OCI-LY7 (cell line): ENCODE measurements around the gene KPTN. TPM values are rescaled to one million over a fixed set of nuclear protein-coding genes. Genes with fewer than 3 reads are reported as not detected.

Source experiments
- BruUV-seq: library from RNA; stranded (reverse); fragments of 400-500 nt; replicated peaks from 2 replicates; lab custom pipeline; 2021; lab: Mats Ljungman, UMichigan
- CTCF ChIA-PET: fragments of 300-600 bp; sonication (Branson Sonifier 250); formaldehyde crosslinking; loops from one replicate; lab custom pipeline; 2022; ENCODE audit warnings: antibody characterized with exemption; ENCODE audit not compliant: unreplicated experiment; lab: Charles Lee
- POLR2A ChIA-PET: fragments of 300-600 bp; sonication (Branson Sonifier 250); formaldehyde crosslinking; loops from one replicate; lab custom pipeline; 2022; ENCODE audit warnings: antibody characterized with exemption; lab: Charles Lee
- DNase-seq: peaks from one replicate; pipeline ENCODE4 v3.0.0-alpha.2; 2015; ENCODE audit warnings: low spot score
- H2AFZ ChIP-seq: fragments of 200-600 bp; sonication (generic), shearing (Covaris generic); 2 replicates; pipeline ENCODE4 v1.6.1; 2014; ENCODE audit warnings: mild to moderate bottlenecking, antibody characterized with exemption, low read length, moderate library complexity
- H3K27ac ChIP-seq: fragments of 200-600 bp; sonication (generic); 2 replicates; pipeline ENCODE4 v1.5.1; 2014; ENCODE audit warnings: mixed run types, low read depth, mild to moderate bottlenecking, moderate library complexity, low read length, inconsistent platforms; ENCODE audit not compliant: poor library complexity, severe bottlenecking
- H3K36me3 ChIP-seq: fragments of 200-600 bp; sonication (generic); 2 replicates; pipeline ENCODE4 v1.6.1; 2014; ENCODE audit warnings: mild to moderate bottlenecking, antibody characterized with exemption, low read length, moderate library complexity, mixed read lengths; ENCODE audit not compliant: insufficient read depth
- H3K4me1 ChIP-seq: fragments of 200-600 bp; sonication (generic); 2 replicates; pipeline ENCODE4 v1.5.1; 2014; ENCODE audit warnings: mild to moderate bottlenecking, low read length; ENCODE audit not compliant: insufficient read depth, poor library complexity, severe bottlenecking
- H3K4me2 ChIP-seq: fragments of 200-600 bp; sonication (generic); 2 replicates; pipeline ENCODE4 v1.6.1; 2014; ENCODE audit warnings: mild to moderate bottlenecking, low read length
- H3K4me3 ChIP-seq: fragments of 200-600 bp; sonication (generic); 2 replicates; pipeline ENCODE4 v1.5.1; 2014; ENCODE audit warnings: mild to moderate bottlenecking, low read depth, low read length; ENCODE audit not compliant: poor library complexity, severe bottlenecking
- H3K79me2 ChIP-seq: fragments of 200-600 bp; sonication (generic); 2 replicates; pipeline ENCODE4 v1.6.1; 2016; ENCODE audit warnings: low read depth, mild to moderate bottlenecking, low read length, moderate library complexity, mixed read lengths; ENCODE audit not compliant: insufficient read depth
- H3K9me2 ChIP-seq: fragments of 200-600 bp; sonication (generic); 2 replicates; pipeline ENCODE4 v1.6.1; 2016; ENCODE audit warnings: mild to moderate bottlenecking, low read length, mixed read lengths; ENCODE audit not compliant: insufficient read depth
- H3K9me3 ChIP-seq: fragments of 200-600 bp; sonication (generic); 2 replicates; pipeline ENCODE4 v1.6.1; 2014; ENCODE audit warnings: mild to moderate bottlenecking, mixed run types, low read length, mixed read lengths
- H4K20me1 ChIP-seq: fragments of 200-600 bp; sonication (generic); 2 replicates; pipeline ENCODE4 v1.6.1; 2014; ENCODE audit warnings: mild to moderate bottlenecking, antibody characterized with exemption, low read length, moderate library complexity, mixed read lengths; ENCODE audit not compliant: insufficient read depth
- CTCF ChIP-seq: fragments of 200-600 bp; sonication (generic); conservative IDR thresholded peaks from 2 replicates; pipeline ENCODE4 v1.5.1; 2014; ENCODE audit warnings: mild to moderate bottlenecking, antibody characterized with exemption, low read length, moderate library complexity, mixed read lengths
- EZH2phosphoT487 ChIP-seq: fragments of 200-600 bp; sonication (generic); IDR thresholded peaks from 2 replicates; pipeline ENCODE4 v1.6.1; 2018; ENCODE audit warnings: low read depth, borderline replicate concordance, mild to moderate bottlenecking, mixed run types, antibody characterized with exemption, low read length, moderate library complexity, mixed read lengths
- intact Hi-C: fragments of 100-400 bp; cut with micrococcal nuclease; formaldehyde crosslinking; loops from one replicate; pipeline ENCODE4 v1.10.0; 2022; ENCODE audit not compliant: unreplicated experiment
- total RNA-seq, 2 experiments: library from RNA; depleted of rRNA in 1 of 2; stranded (reverse); fragments of >200 nt in 1 of 2; shearing (Covaris generic) in 1 of 2; gene quantifications; 2 replicates each; pipeline ENCODE4 v1.2.3, GENCODE V29; 2014 to 2022

Gene KPTN
- total RNA-seq, 2 experiments from 2014 or later, result 13.6 to 14.0 TPM

GRCh38 chr19:47494211-47494547, 10.2 kb upstream of the KPTN start:
- Histone ChIP-seq H3K27ac (no peak overlapping the region), H3K36me3 (peaks cover 33% of the 10 kb centered on the region; the same call in 1 of the 2 replicates), H3K9me2 (no peaks in the 10 kb centered on the region), H3K79me2 (no peaks in the 10 kb centered on the region), H3K9me3 (no peaks in the 10 kb centered on the region), H3K4me3 (no peak overlapping the region), H3K4me2 (no peak overlapping the region), H4K20me1 (no peaks in the 10 kb centered on the region; the same call in 1 of the 2 replicates), H2AFZ (no peak overlapping the region), H3K4me1 (peaks cover 9% of the 10 kb centered on the region)
- ChIA-PET CTCF (no interaction called here), POLR2A (no interaction called here)
- BruUV-seq, result no TSS peak
- intact Hi-C loops, result no loop called here
- TF ChIP-seq CTCF, result no peak
- no peak for DNase-seq

GRCh38 chr19:47493378-47494210, 9.6 kb upstream of the KPTN start:
- Histone ChIP-seq H2AFZ (no peak overlapping the region), H3K4me1 (peaks cover 9% of the 10 kb centered on the region), H3K9me2 (no peaks in the 10 kb centered on the region), H3K79me2 (no peaks in the 10 kb centered on the region), H3K27ac (no peak overlapping the region), H4K20me1 (no peaks in the 10 kb centered on the region; the same call in 1 of the 2 replicates), H3K4me3 (no peak overlapping the region), H3K36me3 (peaks cover 37% of the 10 kb centered on the region; the same call in 1 of the 2 replicates), H3K4me2 (no peak overlapping the region), H3K9me3 (no peaks in the 10 kb centered on the region)
- CTCF ChIA-PET, result no interaction called here
- no peak for DNase-seq
- no peak for TF ChIP-seq CTCF
- no peak for TF ChIP-seq EZH2phosphoT487
- POLR2A ChIA-PET, result no interaction called here
- no TSS peak for BruUV-seq
- intact Hi-C loops, result no loop called here
